COLO668 (cell line): ENCODE measurements around the gene WDR46.
A peak's percentile ranks its signal among the peaks of the same experiment; 100 is the strongest.
"Not testable (repeated sequence)": the region's sequence is repeated elsewhere in the genome, so short reads cannot be mapped to it uniquely, and the experiment has no call there.

Experiments used
- DNase-seq: peaks from one replicate; lab custom pipeline; 2025; ENCODE audit not compliant: unreplicated experiment; lab: John Stamatoyannopoulos, UW

The WDR46 gene

DNA sequence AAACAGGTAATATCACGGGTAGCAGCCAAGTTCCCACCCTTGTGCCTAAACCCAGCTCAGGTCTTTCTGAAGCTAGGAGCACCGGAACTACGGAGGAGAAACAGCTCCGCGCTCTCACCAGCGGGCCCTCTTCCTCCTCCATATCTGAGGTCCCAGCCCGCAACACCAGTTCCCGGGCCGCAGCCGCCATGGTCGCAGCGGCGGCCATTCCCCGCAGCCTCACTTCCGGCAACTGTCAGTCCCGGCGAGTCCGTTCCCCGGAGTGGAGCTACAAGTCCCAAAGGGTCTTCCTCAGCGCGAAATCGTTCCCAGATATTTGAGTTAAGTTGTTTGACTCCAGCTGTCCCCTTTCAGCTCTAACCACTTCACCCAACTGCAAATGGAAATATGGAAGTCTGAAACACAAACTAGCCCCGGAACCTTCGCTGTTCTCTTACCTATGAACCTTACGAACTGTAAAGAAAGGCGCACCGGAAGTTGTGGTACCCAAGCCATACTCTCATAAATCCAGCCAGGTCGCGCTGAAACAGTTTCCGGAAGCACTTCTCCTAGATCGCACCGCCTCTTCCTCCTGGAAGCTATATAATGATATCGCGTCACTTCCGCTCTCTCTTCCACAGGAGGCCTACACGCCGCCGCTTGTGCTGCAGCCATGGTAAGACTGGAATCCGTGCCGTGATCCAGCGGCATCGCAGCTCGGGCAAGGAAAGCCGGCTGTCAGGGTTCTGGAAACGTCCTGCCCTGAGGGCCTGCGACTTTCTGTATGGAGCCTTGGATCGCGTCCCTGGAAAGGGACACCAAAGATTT is 17.4 kb downstream of the WDR46 start, which contains the start of the genes RPS18 and VPS52:
Gene RPS18 (plus strand): TSS at position 608 of the 807 bp plus-strand sequence. CDS start 45 bp downstream, at position 653.
Gene VPS52 (minus strand): TSS at position 409 of the 807 bp plus-strand sequence. CDS start 201 bp downstream, at position 208.
- peak; percentile 87 for DNase-seq

- DNase-seq: peak; percentile 25
Measured at GRCh38 chr6:33271117-33271467, 17.9 kb downstream of the WDR46 start.

DNA sequence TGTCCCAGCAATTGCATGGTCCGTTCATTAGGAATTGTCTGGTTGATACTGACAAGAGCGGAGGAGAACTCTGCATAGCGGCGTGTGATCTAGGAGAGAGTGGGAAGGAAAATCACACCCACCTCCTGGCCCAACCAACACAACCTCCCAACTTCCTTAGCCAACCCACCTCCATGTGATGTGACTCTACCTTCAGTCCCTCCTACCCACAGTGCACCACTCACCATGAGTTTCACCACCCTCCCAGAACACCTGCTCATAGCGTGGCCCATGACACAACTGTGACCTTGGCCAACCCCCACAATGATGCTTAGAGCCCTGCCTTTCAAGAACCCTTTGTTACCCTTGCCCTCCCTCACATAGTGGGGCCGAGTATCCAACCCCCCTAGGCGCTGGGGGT is 25.0 kb downstream of the WDR46 start:
- no peak for DNase-seq

DNA sequence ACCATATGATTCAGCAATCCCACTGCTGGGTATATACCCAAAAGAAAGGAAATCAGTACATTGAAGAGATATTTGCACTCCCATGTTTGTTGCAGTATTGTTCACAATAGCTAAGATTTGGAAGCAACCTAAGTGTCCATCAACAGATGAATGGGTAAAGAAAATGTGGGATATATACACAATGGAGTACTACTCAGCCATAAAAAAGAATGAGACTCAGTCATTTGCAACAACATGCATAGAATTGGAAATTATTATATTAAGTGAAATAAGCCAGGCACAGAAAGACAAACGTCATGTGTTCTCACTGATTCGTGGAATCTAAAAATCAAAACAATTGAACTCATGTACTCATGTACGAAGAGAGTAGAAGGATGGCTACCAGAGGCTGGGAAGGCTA is 26.5 kb downstream of the WDR46 start:
- DNase-seq: not testable (repeated sequence)

GRCh38 chr6:33259032-33259431 is 30.0 kb downstream of the WDR46 start:
- no peak for DNase-seq

GRCh38 chr6:33254591-33254990 is 34.4 kb downstream of the WDR46 start:
- no peak for DNase-seq

GRCh38 chr6:33252759-33253158 is 36.3 kb downstream of the WDR46 start:
- DNase-seq: no peak

DNA sequence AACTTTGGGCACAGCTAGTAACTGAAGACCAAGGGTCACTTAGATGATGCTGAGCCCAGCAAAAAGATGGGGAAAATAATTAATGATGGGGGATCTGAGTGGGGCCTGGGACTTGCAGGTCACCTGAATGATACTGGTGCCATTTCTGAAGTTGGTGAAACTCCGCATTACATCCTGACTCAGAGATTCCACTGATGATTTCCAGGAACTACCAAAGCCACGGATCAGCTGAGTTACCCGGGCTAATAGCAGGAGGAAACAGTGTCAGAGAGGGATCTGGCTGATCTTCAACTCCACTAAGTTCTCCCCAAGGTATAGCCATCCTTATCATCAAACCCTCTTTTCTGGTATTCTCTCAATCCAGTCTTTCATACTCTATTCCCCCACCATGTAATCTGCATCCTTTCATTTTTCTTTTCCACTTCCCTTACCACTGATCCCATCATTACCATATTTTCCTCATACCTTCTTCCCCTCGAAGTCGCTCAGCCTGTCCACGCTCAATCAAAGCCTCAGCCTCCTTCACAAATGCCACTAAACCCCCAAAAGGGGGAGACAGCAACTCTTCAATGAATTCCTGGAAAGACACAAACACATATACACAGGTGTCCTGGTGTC is 37.5 kb downstream of the WDR46 start:
- DNase-seq: no peak

DNA sequence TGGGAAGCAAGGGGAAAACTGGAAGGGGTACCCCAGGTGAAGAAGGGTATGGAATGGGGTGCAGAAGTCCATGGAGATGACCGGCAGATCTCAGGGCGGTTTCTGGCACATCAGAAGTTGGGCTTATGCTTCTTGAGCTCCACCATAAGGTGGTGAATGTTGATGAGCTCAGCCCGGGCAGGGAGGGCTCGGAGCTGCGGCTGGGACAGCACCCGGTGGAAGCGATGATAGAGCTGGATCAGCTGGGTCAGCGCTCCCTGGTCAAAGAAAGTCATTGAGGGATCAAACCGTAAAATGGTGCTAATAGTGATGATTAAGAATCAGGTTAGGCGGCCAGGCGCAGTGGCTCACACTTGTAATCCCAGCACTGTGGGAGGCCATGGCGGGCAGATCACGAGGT is 38.3 kb downstream of the WDR46 start:
- no peak for DNase-seq

DNA sequence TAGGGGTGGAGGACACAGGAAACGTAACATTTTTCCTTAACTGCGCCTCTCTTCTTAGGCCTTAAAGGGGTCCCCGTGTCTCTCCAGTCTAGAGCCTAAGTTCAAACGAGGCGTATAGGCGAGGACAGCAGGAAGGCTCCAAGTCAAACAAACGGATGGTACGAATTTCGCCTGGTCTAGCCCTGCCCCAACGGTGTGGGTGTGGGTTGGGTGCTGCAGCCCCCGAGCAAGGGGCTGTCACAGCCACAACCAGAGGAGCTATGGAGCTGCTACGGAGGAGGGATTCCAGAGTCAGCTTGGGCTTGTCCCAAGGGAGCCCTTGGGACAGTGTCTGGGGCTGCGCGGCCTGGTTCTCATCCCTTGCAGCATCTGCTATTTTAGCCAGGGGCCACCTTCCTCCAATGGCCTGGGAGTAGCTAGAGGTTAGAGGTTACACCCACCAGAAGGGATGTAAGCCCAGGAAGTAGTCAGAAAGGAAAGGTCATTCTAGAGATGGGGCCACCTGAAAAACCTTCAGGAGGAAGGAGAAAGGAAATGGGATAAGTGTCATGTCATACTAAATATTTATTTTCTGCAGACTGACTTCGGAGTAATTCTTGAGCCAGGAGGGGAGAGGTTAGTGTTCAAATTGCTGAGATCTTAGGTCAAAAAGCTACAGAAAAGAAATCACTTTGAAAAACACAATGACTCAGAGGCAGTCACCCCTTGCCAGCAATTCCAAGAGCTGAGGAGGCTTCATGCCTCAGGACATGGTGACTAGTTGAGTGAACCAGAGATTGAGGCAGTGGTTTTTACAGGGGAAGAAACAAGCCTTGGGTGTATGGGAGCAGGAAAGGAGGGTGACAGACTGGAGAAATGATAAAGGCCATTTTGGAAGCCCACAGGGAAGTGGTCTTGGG is 39.1 kb downstream of the WDR46 start:
- DNase-seq: no peak

DNA sequence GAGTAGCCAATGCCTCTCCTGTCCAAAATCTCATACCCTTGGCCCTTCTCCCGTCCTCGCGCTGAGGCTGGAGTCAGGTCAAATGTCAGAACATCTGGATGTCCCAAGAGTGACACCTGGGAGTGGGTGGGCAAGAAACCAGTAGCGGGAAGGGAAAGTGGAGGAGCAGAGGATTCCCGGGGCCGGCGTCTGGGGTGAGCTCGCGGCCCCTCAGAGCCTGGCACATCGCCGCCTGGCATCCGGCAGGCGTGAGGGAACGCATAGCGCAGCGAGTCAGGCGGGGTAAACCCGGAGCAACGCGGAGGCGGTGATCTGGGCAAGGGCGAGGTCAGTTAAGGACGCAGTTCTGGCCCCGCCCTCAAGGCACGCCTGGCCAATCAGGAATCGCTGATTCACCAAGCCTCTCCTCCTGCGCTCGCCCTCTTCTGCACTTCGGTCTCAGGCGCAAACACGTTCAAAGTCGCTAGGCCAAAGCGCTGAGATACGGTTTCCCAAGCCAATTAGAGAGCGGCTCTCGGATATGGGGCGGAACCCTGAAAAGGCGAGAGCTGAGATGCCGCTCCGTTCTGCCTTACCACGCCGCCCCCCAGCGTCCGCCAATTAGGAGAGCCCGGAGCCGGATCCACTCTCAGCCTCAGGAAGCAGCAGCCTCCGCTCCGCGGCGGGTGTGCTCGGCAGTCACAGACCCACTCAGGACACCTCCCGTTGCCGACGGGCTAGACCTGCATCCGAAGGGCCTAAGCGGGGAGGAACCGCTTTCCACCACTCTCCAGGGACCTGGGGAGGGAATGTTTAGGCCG is 39.9 kb downstream of the WDR46 start:
- DNase-seq: peak; percentile 91

DNA sequence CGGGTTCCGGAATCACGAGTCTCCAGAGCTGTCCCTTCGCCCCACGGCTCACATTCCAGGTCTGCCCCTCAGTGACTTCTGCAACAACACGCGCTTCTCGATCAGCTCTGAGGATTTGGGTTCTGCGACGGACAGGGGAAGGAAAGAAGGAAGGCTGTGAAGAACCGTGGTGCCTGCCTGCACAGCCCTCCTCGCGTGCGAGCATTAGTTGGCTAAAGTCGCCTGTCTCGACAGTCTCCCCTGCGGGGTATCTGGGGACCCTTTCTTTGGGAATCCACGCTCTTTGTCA is 40.5 kb downstream of the WDR46 start:
- DNase-seq: no peak

GRCh38 chr6:33247977-33248642 is 40.9 kb downstream of the WDR46 start:
- DNase-seq: peak; percentile 78

DNA sequence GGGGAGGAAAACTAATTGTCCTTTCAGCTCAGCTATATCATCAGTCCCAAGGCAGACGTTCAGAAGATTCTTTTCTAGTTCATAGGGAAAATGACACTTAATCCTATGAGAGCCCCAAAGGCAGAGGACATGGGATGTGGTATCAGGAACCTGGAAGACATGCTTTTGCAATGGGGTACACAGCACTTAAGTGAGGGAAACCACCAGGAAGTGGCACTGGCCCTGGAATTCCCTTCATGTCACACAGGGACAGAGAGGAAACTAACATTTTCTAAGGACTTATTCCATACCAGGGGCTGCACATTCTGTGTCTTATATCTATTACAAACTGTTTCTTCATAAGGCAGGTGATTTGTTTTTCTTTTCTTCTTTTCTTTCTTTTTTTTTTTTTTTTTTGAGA is 45.6 kb downstream of the WDR46 start:
- no peak for DNase-seq

- DNase-seq: no peak
Measured at GRCh38 chr6:33241968-33242367, 47.1 kb downstream of the WDR46 start.

DNA sequence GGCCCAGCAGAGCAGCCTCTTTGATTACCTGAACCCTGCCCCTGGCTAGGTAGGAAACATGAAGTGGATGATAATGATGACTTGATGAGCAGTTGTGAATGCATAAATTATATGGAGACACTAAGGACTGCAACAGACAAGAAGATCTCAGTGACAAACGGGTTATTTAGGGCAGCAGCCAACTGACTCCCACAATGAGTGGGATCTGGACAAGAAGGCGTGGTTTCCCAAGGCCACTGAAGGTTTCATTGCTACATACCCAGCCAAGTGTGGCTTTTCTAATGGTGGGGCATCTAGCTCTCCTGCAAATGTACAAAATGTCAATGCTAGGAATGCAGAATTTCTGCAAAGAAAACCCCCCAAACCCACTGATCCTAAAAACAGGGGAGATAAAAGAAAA is 51.3 kb downstream of the WDR46 start:
- no peak for DNase-seq

DNA sequence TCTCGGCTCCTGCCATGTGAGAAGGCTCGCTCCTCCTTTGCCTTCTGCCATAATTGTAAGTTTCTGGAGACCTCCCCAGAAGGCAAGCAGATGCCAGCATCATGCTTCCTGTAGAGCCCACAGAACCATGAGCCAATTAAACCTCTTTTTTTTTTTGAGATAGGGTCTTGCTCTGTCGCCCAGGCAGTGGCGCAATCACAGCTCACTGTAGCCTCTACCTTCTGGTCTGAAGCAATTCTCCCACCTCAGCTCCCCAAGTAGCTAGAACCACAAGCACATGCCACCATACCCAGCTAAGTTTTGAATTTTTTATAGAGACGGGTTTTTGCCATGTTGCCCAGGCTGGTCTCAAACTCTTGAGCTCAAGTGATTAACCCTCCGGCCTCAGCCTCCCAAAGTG is 52.2 kb downstream of the WDR46 start:
- DNase-seq: no peak

DNA sequence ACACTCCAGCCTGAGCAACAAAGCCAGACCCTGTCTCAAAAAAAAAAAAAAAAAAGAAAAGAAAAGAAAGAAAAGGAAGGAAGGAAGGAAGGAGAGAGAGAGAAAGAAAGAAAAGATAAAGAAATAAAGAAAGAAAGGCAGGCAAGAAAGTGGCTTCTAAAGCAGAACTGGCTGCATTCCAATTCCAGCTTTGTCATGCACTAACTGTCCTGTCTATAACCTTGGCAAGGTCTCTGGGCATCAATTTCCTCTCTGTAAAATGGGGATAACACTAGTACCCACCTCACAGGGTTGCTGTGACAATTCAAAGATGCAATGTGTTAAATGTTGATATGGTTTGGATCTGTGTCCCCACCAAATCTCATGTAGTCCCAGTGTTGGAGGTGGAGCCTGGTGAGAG is 52.7 kb downstream of the WDR46 start:
- DNase-seq: no peak

DNA sequence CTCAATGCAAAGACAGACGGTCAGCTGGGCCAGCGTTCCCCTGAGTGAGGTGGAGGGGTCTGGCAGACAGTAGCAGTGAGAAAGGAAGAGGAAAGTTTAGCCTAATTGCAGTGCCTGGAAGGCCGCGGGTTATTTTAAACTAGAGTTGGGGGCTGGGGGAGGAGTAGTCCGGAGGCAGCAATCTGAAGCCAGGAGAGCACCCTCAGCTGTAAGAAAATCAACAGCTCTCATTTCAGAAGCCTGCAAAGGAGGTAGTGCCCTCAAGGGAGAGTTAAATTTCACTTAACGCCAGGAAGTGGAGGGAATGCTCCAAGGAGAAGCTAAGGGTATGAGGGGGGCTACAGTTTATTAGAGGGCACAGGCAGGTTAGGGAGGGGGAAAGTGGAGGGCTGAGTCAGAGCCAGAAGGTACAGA is 53.8 kb downstream of the WDR46 start:
- no peak for DNase-seq
